ENCODE results near the gene SLU7.
"Not testable (repeated sequence)": the region's sequence is repeated elsewhere in the genome, so short reads cannot be mapped to it uniquely, and the experiment has no call there.

Gene SLU7

GRCh38 chr5:160442824-160443431 lies 24.0 kb upstream of the SLU7 start:
- Histone ChIP-seq H3K27me3 (no peaks in the 10 kb centered on the region), H3K4me3 (ENCODE audit: low read depth in 1 of 2, low read length in 1 of 2) (no peak overlapping the region), H3K36me3 (no peaks in the 10 kb centered on the region), H3K27ac (no peak overlapping the region), H3K9me3 (no peaks in the 10 kb centered on the region), H3K4me1 (ENCODE audit: control insufficient read depth in 1 of 2, insufficient read depth in 1 of 2, low read depth in 1 of 2, low read length in 1 of 2) (peaks cover 12 to 16% of the 10 kb centered on the region in 2 experiments)
- TF ChIP-seq, protein P1, sequence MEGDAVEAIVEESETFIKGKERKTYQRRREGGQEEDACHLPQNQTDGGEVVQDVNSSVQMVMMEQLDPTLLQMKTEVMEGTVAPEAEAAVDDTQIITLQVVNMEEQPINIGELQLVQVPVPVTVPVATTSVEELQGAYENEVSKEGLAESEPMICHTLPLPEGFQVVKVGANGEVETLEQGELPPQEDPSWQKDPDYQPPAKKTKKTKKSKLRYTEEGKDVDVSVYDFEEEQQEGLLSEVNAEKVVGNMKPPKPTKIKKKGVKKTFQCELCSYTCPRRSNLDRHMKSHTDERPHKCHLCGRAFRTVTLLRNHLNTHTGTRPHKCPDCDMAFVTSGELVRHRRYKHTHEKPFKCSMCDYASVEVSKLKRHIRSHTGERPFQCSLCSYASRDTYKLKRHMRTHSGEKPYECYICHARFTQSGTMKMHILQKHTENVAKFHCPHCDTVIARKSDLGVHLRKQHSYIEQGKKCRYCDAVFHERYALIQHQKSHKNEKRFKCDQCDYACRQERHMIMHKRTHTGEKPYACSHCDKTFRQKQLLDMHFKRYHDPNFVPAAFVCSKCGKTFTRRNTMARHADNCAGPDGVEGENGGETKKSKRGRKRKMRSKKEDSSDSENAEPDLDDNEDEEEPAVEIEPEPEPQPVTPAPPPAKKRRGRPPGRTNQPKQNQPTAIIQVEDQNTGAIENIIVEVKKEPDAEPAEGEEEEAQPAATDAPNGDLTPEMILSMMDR (IDR thresholded peaks at IDR 0.05) = no peak

- H3K27ac ChIP-seq = no peak overlapping the region
- no peak overlapping the region for H3K4me3 ChIP-seq (ENCODE audit: low read depth in 1 of 2, low read length in 1 of 2)
- TF ChIP-seq, protein P1 (IDR thresholded peaks at IDR 0.05) = no peak
- H3K9me3 ChIP-seq = no peaks in the 10 kb centered on the region
- H3K27me3 ChIP-seq = no peaks in the 10 kb centered on the region
- H3K36me3 ChIP-seq = no peaks in the 10 kb centered on the region
- peaks cover 12 to 16% of the 10 kb centered on the region in 2 experiments for H3K4me1 ChIP-seq (ENCODE audit: control insufficient read depth in 1 of 2, insufficient read depth in 1 of 2, low read depth in 1 of 2, low read length in 1 of 2)
These were observed 22.5 kb upstream of the SLU7 start for GRCh38 chr5:160441311-160441781.

DNA sequence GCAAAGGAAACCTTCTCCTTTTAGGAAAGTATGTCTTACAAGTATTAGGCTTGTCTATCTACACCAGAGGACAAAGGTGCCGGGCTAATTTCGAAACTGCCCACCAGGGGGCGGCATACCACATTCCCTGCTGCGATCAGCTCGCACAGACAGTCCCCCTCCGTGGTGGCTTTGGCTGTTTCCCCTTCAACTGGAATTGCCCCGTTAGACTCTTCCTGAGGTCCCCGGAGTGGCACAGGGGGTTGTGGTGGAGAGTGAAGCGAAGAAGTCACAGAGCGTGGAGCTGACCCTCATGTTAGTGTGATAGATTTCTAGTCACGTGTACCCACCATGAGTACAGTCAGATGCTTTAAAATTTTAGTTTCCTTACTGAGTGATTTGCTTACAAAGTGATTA lies 20.3 kb upstream of the SLU7 start:
- Histone ChIP-seq H3K4me3 (ENCODE audit: low read depth in 1 of 2, low read length in 1 of 2) (peak overlapping the region; percentile 65), H3K27me3 (no peaks in the 10 kb centered on the region), H3K27ac (peak overlapping the region; percentile 62), H3K36me3 (no peaks in the 10 kb centered on the region), H3K4me1 (ENCODE audit: control insufficient read depth in 1 of 2, insufficient read depth in 1 of 2, low read depth in 1 of 2, low read length in 1 of 2) (peaks cover 12 to 16% of the 10 kb centered on the region in 2 experiments), H3K9me3 (no peaks in the 10 kb centered on the region)
- TF ChIP-seq, protein P1 (IDR thresholded peaks at IDR 0.05) = peak; percentile 89

GRCh38 chr5:160438316-160439204 lies 19.7 kb upstream of the SLU7 start:
- H3K27me3 ChIP-seq = no peaks in the 10 kb centered on the region
- peaks cover 12 to 16% of the 10 kb centered on the region in 2 experiments for H3K4me1 ChIP-seq (ENCODE audit: control insufficient read depth in 1 of 2, insufficient read depth in 1 of 2, low read depth in 1 of 2, low read length in 1 of 2)
- H3K4me3 ChIP-seq (ENCODE audit: low read depth in 1 of 2, low read length in 1 of 2) = peak overlapping the region; percentile 65
- peak overlapping the region; percentile 62 for H3K27ac ChIP-seq
- no peaks in the 10 kb centered on the region for H3K36me3 ChIP-seq
- no peaks in the 10 kb centered on the region for H3K9me3 ChIP-seq
- TF ChIP-seq, protein P1 (IDR thresholded peaks at IDR 0.05) = peak; percentile 59

GRCh38 chr5:160437271-160437670 lies 18.4 kb upstream of the SLU7 start:
- TF ChIP-seq, protein P1 (IDR thresholded peaks at IDR 0.05) = no peak

GRCh38 chr5:160436661-160437060 lies 17.8 kb upstream of the SLU7 start:
- not testable (repeated sequence) for H3K4me3 ChIP-seq (ENCODE audit: low read depth in 1 of 2, low read length in 1 of 2); H3K9me3 ChIP-seq; H3K27ac ChIP-seq; H3K27me3 ChIP-seq; H3K36me3 ChIP-seq
- H3K4me1 ChIP-seq (ENCODE audit: control insufficient read depth in 1 of 2, insufficient read depth in 1 of 2, low read depth in 1 of 2, low read length in 1 of 2) = peaks cover 12 to 16% of the 10 kb centered on the region in 2 experiments

More at GRCh38 chr5:160437271-160437670, 18.4 kb upstream of the SLU7 start:
- Histone ChIP-seq H3K4me1 (ENCODE audit: control insufficient read depth in 1 of 2, insufficient read depth in 1 of 2, low read depth in 1 of 2, low read length in 1 of 2) (peaks cover 12 to 16% of the 10 kb centered on the region in 2 experiments), H3K36me3 (no peaks in the 10 kb centered on the region), H3K27ac (no peak overlapping the region), H3K9me3 (no peaks in the 10 kb centered on the region), H3K4me3 (ENCODE audit: low read depth in 1 of 2, low read length in 1 of 2) (no peak overlapping the region), H3K27me3 (no peaks in the 10 kb centered on the region)

Data from neutrophil (primary cell).